WTC11 (cell line): ENCODE measurements around the gene ST6GAL1. TPM values are rescaled to one million over a fixed set of nuclear protein-coding genes. Genes with fewer than 3 reads are reported as not detected.

Experiments used
- ATAC-seq: fragments of 200-7000 bp; cut with Tn5 transposase; 2 replicates; pipeline ENCODE4 v1.10.0; 2021; ENCODE audit warnings: mild to moderate bottlenecking, moderate library complexity
- CTCF ChIA-PET: fragments of 300-600 bp; sonication (Branson Sonifier 250); formaldehyde crosslinking; loops from one replicate; lab custom pipeline; 2021; ENCODE audit warnings: antibody characterized with exemption; lab: Charles Lee
- POLR2A ChIA-PET: fragments of 350-600 bp; sonication (Branson Sonifier 250); formaldehyde crosslinking; loops from one replicate; lab custom pipeline; 2021; ENCODE audit warnings: antibody characterized with exemption; lab: Charles Lee
- DNase-seq: peaks from one replicate; pipeline ENCODE4 v3.0.0; 2021; ENCODE audit warnings: low spot score
- H3K27ac Mint-ChIP-seq: 2 replicates; pipeline ENCODE4 v1.8.0; 2021; ENCODE audit warnings: mixed read lengths
- H3K27me3 Mint-ChIP-seq: 2 replicates; pipeline ENCODE4 v1.8.0; 2021; ENCODE audit warnings: low read depth, mild to moderate bottlenecking, moderate library complexity, mixed read lengths
- H3K36me3 Mint-ChIP-seq: 2 replicates; pipeline ENCODE4 v1.8.0; 2021; ENCODE audit warnings: mixed read lengths
- H3K4me1 Mint-ChIP-seq: 2 replicates; pipeline ENCODE4 v1.8.0; 2022; ENCODE audit warnings: mixed read lengths
- H3K4me3 Mint-ChIP-seq: 2 replicates; pipeline ENCODE4 v1.8.0; 2021; ENCODE audit warnings: mild to moderate bottlenecking, moderate library complexity, mixed read lengths
- H3K9me3 Mint-ChIP-seq: 2 replicates; pipeline ENCODE4 v1.8.0; 2021; ENCODE audit warnings: mixed read lengths
- CREB1 ChIP-seq: sonication (generic); formaldehyde crosslinking; IDR thresholded peaks from 2 replicates; pipeline ENCODE4 v1.8.0; 2023; ENCODE audit warnings: mild to moderate bottlenecking, missing genetic modification reagents
- ELF4 ChIP-seq: sonication (generic); formaldehyde crosslinking; IDR thresholded peaks from 2 replicates; pipeline ENCODE4 v1.8.1; 2022; ENCODE audit warnings: low read depth, mild to moderate bottlenecking, moderate library complexity, missing genetic modification reagents
- ETV6 ChIP-seq: sonication (generic); formaldehyde crosslinking; IDR thresholded peaks from 2 replicates; pipeline ENCODE4 v1.8.1; 2022; ENCODE audit warnings: mild to moderate bottlenecking, missing genetic modification reagents
- FOXP1 ChIP-seq: sonication (generic); formaldehyde crosslinking; IDR thresholded peaks from 2 replicates; pipeline ENCODE4 v1.8.0; 2022; ENCODE audit warnings: missing genetic modification reagents, mild to moderate bottlenecking, moderate library complexity, borderline replicate concordance
- GABPB1 ChIP-seq: sonication (generic); formaldehyde crosslinking; IDR thresholded peaks from 2 replicates; pipeline ENCODE4 v1.8.1; 2023; ENCODE audit warnings: mild to moderate bottlenecking, missing genetic modification reagents
- GTF2I ChIP-seq: fragments of 250-450 bp; sonication (Bioruptor Pico); conservative IDR thresholded peaks from 2 replicates; pipeline ENCODE4 v1.4.0; 2021; ENCODE audit warnings: mild to moderate bottlenecking
- KAT7 ChIP-seq: sonication (generic); formaldehyde crosslinking; IDR thresholded peaks from 2 replicates; pipeline ENCODE4 v1.8.1; 2023; ENCODE audit warnings: missing genetic modification reagents, mild to moderate bottlenecking, borderline replicate concordance
- NFE2L1 ChIP-seq: sonication (generic); formaldehyde crosslinking; IDR thresholded peaks from 2 replicates; pipeline ENCODE4 v1.8.1; 2023; ENCODE audit warnings: missing genetic modification reagents
- NFYB ChIP-seq: sonication (generic); formaldehyde crosslinking; conservative IDR thresholded peaks from 2 replicates; pipeline ENCODE4 v1.8.0; 2022; ENCODE audit warnings: low read depth, missing genetic modification reagents
- PRRX2 ChIP-seq: fragments of 250-450 bp; sonication (Bioruptor Pico); IDR thresholded peaks from 2 replicates; pipeline ENCODE4 v1.8.0; 2021; ENCODE audit warnings: mild to moderate bottlenecking
- RORB ChIP-seq: fragments of 250-450 bp; sonication (Bioruptor Pico); IDR thresholded peaks from 2 replicates; pipeline ENCODE4 v1.9.0; 2021; ENCODE audit warnings: mild to moderate bottlenecking
- SMAD3 ChIP-seq: sonication (generic); formaldehyde crosslinking; IDR thresholded peaks from 2 replicates; pipeline ENCODE4 v1.8.0; 2022; ENCODE audit warnings: missing genetic modification reagents, mild to moderate bottlenecking, borderline replicate concordance
- SP1 ChIP-seq: sonication (generic); formaldehyde crosslinking; conservative IDR thresholded peaks from 2 replicates; pipeline ENCODE4 v1.8.1; 2022; ENCODE audit warnings: missing genetic modification reagents
- ZBTB21 ChIP-seq: sonication (generic); formaldehyde crosslinking; IDR thresholded peaks from 2 replicates; pipeline ENCODE4 v1.8.1; 2023; ENCODE audit warnings: mild to moderate bottlenecking, missing genetic modification reagents, borderline replicate concordance
- ZNF232 ChIP-seq: sonication (generic); formaldehyde crosslinking; IDR thresholded peaks from 2 replicates; pipeline ENCODE4 v1.8.0; 2022; ENCODE audit warnings: mild to moderate bottlenecking, missing genetic modification reagents
- ZNF396 ChIP-seq: fragments of 250-450 bp; sonication (Bioruptor Pico); IDR thresholded peaks from 2 replicates; pipeline ENCODE4 v1.8.0; 2021; ENCODE audit warnings: mild to moderate bottlenecking, moderate library complexity, borderline replicate concordance
- ZNF423 ChIP-seq: fragments of 250-450 bp; sonication (Bioruptor Pico); IDR thresholded peaks from 2 replicates; pipeline ENCODE4 v2.1.2; 2022; ENCODE audit warnings: mild to moderate bottlenecking, moderate library complexity
- total RNA-seq: library from RNA; stranded (reverse); gene quantifications from 3 replicates; pipeline ENCODE4 v1.2.3, GENCODE V29; 2021
- TF ChIP-seq, protein P1 (sequence below): sonication (generic); formaldehyde crosslinking; IDR thresholded peaks from 2 replicates; pipeline ENCODE4 v1.8.1; 2022; ENCODE audit warnings: mild to moderate bottlenecking, moderate library complexity, missing genetic modification reagents
- TF ChIP-seq, protein P2 (sequence below): sonication (generic); formaldehyde crosslinking; IDR thresholded peaks from 2 replicates; pipeline ENCODE4 v1.8.0; 2022; ENCODE audit warnings: mild to moderate bottlenecking, missing genetic modification reagents
- TF ChIP-seq, protein P3 (sequence below): sonication (generic); formaldehyde crosslinking; IDR thresholded peaks from 2 replicates; pipeline ENCODE4 v1.8.1; 2022; ENCODE audit warnings: low read depth, missing genetic modification reagents, borderline replicate concordance
- TF ChIP-seq, protein P4 (sequence below): sonication (generic); formaldehyde crosslinking; IDR thresholded peaks from 2 replicates; pipeline ENCODE4 v1.8.0; 2023; ENCODE audit warnings: missing genetic modification reagents, mild to moderate bottlenecking, borderline replicate concordance
- TF ChIP-seq, protein P5 (sequence below): sonication (generic); formaldehyde crosslinking; IDR thresholded peaks from 2 replicates; pipeline ENCODE4 v1.8.1; 2022; ENCODE audit warnings: low read depth, mild to moderate bottlenecking, moderate library complexity, missing genetic modification reagents, borderline replicate concordance

ST6GAL1 gene
- total RNA-seq, 1 experiment from 2014 or later = 87.5 TPM

DNA sequence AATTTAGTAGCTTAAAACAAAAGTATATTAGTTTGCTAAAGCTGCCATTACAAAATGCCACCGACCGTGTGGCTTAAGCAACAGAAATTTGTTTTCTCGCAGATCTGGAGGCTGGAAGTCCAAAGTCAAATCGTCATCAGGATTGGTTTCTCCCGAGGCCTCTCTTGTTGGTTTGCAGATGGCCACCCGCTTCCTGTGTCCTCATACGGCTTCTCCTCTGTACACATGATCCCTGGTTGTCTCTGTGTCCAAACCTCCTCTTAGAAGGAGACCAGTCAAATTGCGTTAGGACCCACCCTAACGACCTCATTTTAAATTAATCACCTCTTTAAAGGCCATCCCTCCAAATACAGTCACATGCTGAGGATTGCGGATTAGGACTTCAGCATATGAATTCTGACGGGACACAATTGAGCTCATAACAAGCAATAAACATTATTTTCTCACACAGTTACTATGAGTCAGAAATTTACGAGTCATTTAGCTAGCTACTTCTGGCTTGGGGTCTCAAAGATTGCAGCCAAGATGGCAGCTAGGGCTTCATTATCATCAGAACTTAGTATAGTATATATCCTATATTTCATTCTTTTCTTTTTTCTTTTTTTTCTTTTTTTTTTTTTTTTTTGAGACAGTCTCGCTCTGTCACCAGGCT is 150.6 kb downstream of the ST6GAL1 start:
- Mint-ChIP-seq H3K27ac (peak overlapping the region; percentile 63), H3K9me3 (no peaks in the 10 kb centered on the region), H3K4me1 (peaks cover 42% of the 10 kb centered on the region), H3K27me3 (no peaks in the 10 kb centered on the region), H3K36me3 (peaks cover 24% of the 10 kb centered on the region), H3K4me3 (no peak overlapping the region)
- TF ChIP-seq NFYB (CRISPR knock-in tag) (no peak), GABPB1 (CRISPR knock-in tag) (0 out of 2 replicates have a peak, but pooled peaks have one; percentile 19)
- ChIA-PET CTCF (interaction anchor here (0.7 to 1.2 kb wide), 2 partner anchors 32 to 70 kb away, joined by 3 read pairs; no protein-coding TSS in a partner anchor), POLR2A (interaction anchor here (0.7 kb wide), 1 partner anchor 180 kb away, joined by 3 read pairs; no protein-coding TSS in a partner anchor)
- no peak for ATAC-seq
- no peak for DNase-seq

DNA sequence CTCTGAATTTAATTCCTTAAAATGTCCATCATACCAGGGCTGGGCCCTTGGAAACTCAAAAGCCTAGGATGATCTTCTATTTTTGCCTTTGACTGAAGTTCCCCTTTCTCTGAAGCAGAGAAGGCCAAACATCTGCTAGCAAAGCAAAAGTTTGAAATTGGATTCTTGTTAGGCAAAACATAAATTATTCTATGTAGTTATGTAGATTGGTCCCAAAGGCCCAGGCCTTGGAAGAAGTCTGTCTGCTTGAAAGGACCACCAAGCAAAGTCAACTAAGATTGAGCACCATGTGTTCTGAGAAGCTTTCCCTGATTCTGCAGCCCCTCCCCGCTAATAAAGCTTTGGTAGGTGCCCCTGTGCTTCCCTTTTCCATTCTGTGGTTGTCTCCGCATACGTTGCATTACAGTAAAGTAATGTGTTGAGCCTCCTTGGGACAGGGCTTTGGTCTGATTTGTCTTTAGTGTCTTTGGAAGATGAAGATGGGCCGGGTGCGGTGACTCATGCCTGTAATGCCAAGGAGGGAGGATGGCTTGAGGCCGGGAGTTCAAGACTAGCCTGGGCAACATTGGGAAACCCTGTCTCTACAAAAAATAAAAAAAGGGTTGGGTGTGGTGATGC is 152.5 kb downstream of the ST6GAL1 start:
- no peak for DNase-seq
- no peak overlapping the region for H3K4me3 Mint-ChIP-seq
- ChIA-PET POLR2A (interaction anchor here (0.6 kb wide), 1 partner anchor 36 kb away, joined by 3 read pairs; no protein-coding TSS in a partner anchor), CTCF (no interaction called here)
- ATAC-seq = no peak
- H3K27me3 Mint-ChIP-seq = no peaks in the 10 kb centered on the region
- H3K36me3 Mint-ChIP-seq = peaks cover 20% of the 10 kb centered on the region
- TF ChIP-seq ZNF232 (no peak), PRRX2 (CRISPR knock-in tag) (no peak), SMAD3 (CRISPR knock-in tag) (no peak), ELF4 (CRISPR knock-in tag) (no peak)
- TF ChIP-seq, protein P1, sequence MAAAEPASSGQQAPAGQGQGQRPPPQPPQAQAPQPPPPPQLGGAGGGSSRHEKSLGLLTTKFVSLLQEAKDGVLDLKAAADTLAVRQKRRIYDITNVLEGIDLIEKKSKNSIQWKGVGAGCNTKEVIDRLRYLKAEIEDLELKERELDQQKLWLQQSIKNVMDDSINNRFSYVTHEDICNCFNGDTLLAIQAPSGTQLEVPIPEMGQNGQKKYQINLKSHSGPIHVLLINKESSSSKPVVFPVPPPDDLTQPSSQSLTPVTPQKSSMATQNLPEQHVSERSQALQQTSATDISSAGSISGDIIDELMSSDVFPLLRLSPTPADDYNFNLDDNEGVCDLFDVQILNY (CRISPR knock-in tag) = no peak
- TF ChIP-seq, all 79 proteins: peak for 0
- Mint-ChIP-seq H3K9me3 (peaks cover 13% of the 10 kb centered on the region), H3K27ac (no peak overlapping the region), H3K4me1 (peaks cover 37% of the 10 kb centered on the region)

DNA sequence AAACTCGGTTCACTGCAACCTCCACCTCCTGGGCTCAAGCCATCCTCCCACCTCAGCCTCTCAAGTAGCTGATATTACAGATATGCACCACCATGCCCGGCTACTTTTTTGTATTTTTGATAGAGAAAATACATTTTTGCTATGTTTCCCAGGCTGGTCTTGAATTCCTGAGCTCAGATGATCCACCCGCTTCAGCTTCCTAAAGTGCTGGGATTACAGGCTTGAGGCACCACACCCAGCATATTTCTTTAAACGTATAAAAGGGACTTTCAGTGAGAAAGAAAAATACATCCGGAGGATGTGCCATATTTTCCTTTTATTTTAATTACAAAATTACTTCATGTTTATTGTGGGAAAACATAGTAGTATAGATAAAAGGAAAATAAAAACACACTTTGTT is 153.8 kb downstream of the ST6GAL1 start:
- Mint-ChIP-seq H3K27me3 (peaks cover 2% of the 10 kb centered on the region; the same call in 1 of the 2 replicates), H3K9me3 (peaks cover 24% of the 10 kb centered on the region), H3K27ac (no peak overlapping the region), H3K36me3 (peaks cover 21% of the 10 kb centered on the region), H3K4me1 (peaks cover 33% of the 10 kb centered on the region), H3K4me3 (no peak overlapping the region)
- ChIA-PET CTCF (interaction anchor here (1.3 to 1.8 kb wide), 4 partner anchors 29 to 235 kb away, joined by 3 to 12 read pairs (median 7); partner anchors contain the start of gene RPL39L), POLR2A (no interaction called here)
- no peak for DNase-seq
- no peak for TF ChIP-seq ETV6 (CRISPR knock-in tag)
- no peak for TF ChIP-seq CREB1 (CRISPR knock-in tag)
- TF ChIP-seq, protein P2, sequence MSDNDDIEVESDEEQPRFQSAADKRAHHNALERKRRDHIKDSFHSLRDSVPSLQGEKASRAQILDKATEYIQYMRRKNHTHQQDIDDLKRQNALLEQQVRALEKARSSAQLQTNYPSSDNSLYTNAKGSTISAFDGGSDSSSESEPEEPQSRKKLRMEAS = no peak
- no peak for TF ChIP-seq FOXP1 (CRISPR knock-in tag)
- no peak for TF ChIP-seq RORB (CRISPR knock-in tag)
- no peak for TF ChIP-seq KAT7 (CRISPR knock-in tag)
- no peak for TF ChIP-seq ZNF396
- TF ChIP-seq, protein P3, sequence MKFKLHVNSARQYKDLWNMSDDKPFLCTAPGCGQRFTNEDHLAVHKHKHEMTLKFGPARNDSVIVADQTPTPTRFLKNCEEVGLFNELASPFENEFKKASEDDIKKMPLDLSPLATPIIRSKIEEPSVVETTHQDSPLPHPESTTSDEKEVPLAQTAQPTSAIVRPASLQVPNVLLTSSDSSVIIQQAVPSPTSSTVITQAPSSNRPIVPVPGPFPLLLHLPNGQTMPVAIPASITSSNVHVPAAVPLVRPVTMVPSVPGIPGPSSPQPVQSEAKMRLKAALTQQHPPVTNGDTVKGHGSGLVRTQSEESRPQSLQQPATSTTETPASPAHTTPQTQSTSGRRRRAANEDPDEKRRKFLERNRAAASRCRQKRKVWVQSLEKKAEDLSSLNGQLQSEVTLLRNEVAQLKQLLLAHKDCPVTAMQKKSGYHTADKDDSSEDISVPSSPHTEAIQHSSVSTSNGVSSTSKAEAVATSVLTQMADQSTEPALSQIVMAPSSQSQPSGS (CRISPR knock-in tag) = no peak
- no peak for TF ChIP-seq ZBTB21 (CRISPR knock-in tag)
- no peak for TF ChIP-seq GTF2I (CRISPR knock-in tag)
- TF ChIP-seq, protein P4, sequence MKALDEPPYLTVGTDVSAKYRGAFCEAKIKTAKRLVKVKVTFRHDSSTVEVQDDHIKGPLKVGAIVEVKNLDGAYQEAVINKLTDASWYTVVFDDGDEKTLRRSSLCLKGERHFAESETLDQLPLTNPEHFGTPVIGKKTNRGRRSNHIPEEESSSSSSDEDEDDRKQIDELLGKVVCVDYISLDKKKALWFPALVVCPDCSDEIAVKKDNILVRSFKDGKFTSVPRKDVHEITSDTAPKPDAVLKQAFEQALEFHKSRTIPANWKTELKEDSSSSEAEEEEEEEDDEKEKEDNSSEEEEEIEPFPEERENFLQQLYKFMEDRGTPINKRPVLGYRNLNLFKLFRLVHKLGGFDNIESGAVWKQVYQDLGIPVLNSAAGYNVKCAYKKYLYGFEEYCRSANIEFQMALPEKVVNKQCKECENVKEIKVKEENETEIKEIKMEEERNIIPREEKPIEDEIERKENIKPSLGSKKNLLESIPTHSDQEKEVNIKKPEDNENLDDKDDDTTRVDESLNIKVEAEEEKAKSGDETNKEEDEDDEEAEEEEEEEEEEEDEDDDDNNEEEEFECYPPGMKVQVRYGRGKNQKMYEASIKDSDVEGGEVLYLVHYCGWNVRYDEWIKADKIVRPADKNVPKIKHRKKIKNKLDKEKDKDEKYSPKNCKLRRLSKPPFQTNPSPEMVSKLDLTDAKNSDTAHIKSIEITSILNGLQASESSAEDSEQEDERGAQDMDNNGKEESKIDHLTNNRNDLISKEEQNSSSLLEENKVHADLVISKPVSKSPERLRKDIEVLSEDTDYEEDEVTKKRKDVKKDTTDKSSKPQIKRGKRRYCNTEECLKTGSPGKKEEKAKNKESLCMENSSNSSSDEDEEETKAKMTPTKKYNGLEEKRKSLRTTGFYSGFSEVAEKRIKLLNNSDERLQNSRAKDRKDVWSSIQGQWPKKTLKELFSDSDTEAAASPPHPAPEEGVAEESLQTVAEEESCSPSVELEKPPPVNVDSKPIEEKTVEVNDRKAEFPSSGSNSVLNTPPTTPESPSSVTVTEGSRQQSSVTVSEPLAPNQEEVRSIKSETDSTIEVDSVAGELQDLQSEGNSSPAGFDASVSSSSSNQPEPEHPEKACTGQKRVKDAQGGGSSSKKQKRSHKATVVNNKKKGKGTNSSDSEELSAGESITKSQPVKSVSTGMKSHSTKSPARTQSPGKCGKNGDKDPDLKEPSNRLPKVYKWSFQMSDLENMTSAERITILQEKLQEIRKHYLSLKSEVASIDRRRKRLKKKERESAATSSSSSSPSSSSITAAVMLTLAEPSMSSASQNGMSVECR (CRISPR knock-in tag) = no peak
- TF ChIP-seq, protein P5, sequence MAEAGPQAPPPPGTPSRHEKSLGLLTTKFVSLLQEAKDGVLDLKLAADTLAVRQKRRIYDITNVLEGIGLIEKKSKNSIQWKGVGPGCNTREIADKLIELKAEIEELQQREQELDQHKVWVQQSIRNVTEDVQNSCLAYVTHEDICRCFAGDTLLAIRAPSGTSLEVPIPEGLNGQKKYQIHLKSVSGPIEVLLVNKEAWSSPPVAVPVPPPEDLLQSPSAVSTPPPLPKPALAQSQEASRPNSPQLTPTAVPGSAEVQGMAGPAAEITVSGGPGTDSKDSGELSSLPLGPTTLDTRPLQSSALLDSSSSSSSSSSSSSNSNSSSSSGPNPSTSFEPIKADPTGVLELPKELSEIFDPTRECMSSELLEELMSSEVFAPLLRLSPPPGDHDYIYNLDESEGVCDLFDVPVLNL = no peak
- TF ChIP-seq PRRX2 (CRISPR knock-in tag) = no peak
- no peak for TF ChIP-seq SP1
- no peak for TF ChIP-seq NFE2L1 (CRISPR knock-in tag)
- no peak for TF ChIP-seq ZNF423 (CRISPR knock-in tag)
- ATAC-seq = no peak
